SK-N-SH (cell line): Measurements from ENCODE around the gene LMAN2. TPM values are rescaled to one million over a fixed set of nuclear protein-coding genes. Genes with fewer than 3 reads are reported as not detected.
A peak's percentile ranks its signal among the peaks of the same experiment; 100 is the strongest.

Source experiments
- CTCF ChIA-PET: fragments of 300-600, 350-600 bp; formaldehyde crosslinking; extraction: SDS; loops from one replicate; lab custom pipeline; 2021; lab: Yijun Ruan, JAX
- POLR2A ChIA-PET: fragments of 350-600 bp; sonication (Branson Sonifier 250); formaldehyde crosslinking; extraction: SDS; loops from one replicate; lab custom pipeline; 2020; ENCODE audit warnings: antibody characterized with exemption, inconsistent platforms; lab: Yijun Ruan, JAX
- DNase-seq: peaks from one replicate; pipeline ENCODE4 v3.0.0; 2012
- H2AFZ ChIP-seq: fragments of 200-600 bp; sonication (generic); 2 replicates; pipeline ENCODE4 v1.8.1; 2016; ENCODE audit warnings: antibody characterized with exemption, mild to moderate bottlenecking, low read depth
- H3F3A ChIP-seq: fragments of 200-600 bp; sonication (generic); replicated peaks from 2 replicates; pipeline ENCODE3; 2016; ENCODE audit warnings: antibody characterized with exemption, mild to moderate bottlenecking; ENCODE audit not compliant: insufficient read depth
- H3K27ac ChIP-seq, 2 experiments: fragments of 200-500 bp in 1 of 2; fragments of 200-600 bp in 1 of 2; sonication (Bioruptor generic) in 1 of 2; sonication (generic), shearing (Covaris generic) in 1 of 2; 2 replicates each; pipeline versions ENCODE4 v1.5.1 to v1.6.1; 2014 to 2016; ENCODE audit warnings: low read depth in 2 of 2, inconsistent platforms in 1 of 2, low read length in 1 of 2, mild to moderate bottlenecking in 1 of 2, mixed read lengths in 1 of 2
- H3K27me3 ChIP-seq: fragments of 200-600 bp; sonication (generic), shearing (Covaris generic); 2 replicates; pipeline ENCODE4 v1.6.1; 2016; ENCODE audit warnings: mixed run types; ENCODE audit not compliant: insufficient read depth
- H3K36me3 ChIP-seq, 2 experiments: fragments of 200-500 bp in 1 of 2; fragments of 200-600 bp in 1 of 2; sonication (Bioruptor generic) in 1 of 2; sonication (generic) in 1 of 2; replicated peaks in 1 of 2; 2 replicates each; pipeline versions ENCODE3 to v1.5.1; 2014 to 2016; ENCODE audit warnings: low read length in 1 of 2, mild to moderate bottlenecking in 1 of 2; ENCODE audit not compliant: insufficient read depth in 2 of 2, control insufficient read depth in 1 of 2
- H3K4me1 ChIP-seq, 2 experiments: fragments of 200-500 bp in 1 of 2; fragments of 200-600 bp in 1 of 2; sonication (Bioruptor generic) in 1 of 2; sonication (generic), shearing (Covaris generic) in 1 of 2; 2 replicates each; pipeline versions ENCODE4 v1.5.1 to v1.6.1; 2014 to 2016; ENCODE audit warnings: low read depth in 1 of 2, low read length in 1 of 2, mixed run types in 1 of 2; ENCODE audit not compliant: insufficient read depth in 2 of 2, control insufficient read depth in 1 of 2
- H3K4me2 ChIP-seq: fragments of 200-600 bp; sonication (generic), shearing (Covaris generic); 2 replicates; pipeline ENCODE4 v1.6.1; 2017; ENCODE audit warnings: mixed run types
- H3K4me3 ChIP-seq, 2 experiments: fragments of 200-500 bp in 1 of 2; fragments of 200-600 bp in 1 of 2; sonication (Bioruptor generic) in 1 of 2; sonication (generic), shearing (Covaris generic) in 1 of 2; 2 replicates each; pipeline versions ENCODE4 v1.5.1 to v1.8.1; 2014 to 2016; ENCODE audit warnings: low read depth in 2 of 2, inconsistent platforms in 1 of 2, low read length in 1 of 2, mild to moderate bottlenecking in 1 of 2, mixed read lengths in 1 of 2, moderate library complexity in 1 of 2
- H3K79me2 ChIP-seq: fragments of 200-600 bp; sonication (generic); 2 replicates; pipeline ENCODE4 v1.8.1; 2017; ENCODE audit warnings: mild to moderate bottlenecking; ENCODE audit not compliant: insufficient read depth
- H3K9ac ChIP-seq: fragments of 200-600 bp; sonication (generic); 2 replicates; pipeline ENCODE4 v1.6.1; 2017; ENCODE audit warnings: mixed run types
- H3K9me2 ChIP-seq: fragments of 200-600 bp; sonication (generic); 2 replicates; pipeline ENCODE4 v1.6.1; 2017; ENCODE audit warnings: mixed run types
- H3K9me3 ChIP-seq: fragments of 200-600 bp; sonication (generic); 2 replicates; pipeline ENCODE4 v1.6.1; 2017; ENCODE audit warnings: mixed run types, mild to moderate bottlenecking, moderate library complexity
- H4K20me1 ChIP-seq: fragments of 200-600 bp; sonication (generic); 2 replicates; pipeline ENCODE4 v1.6.1; 2017; ENCODE audit warnings: mild to moderate bottlenecking, mixed run types; ENCODE audit not compliant: insufficient read depth
- CHD2 ChIP-seq: fragments of 150-350 bp; IDR thresholded peaks from 2 replicates; pipeline ENCODE4 v1.6.1; 2018; ENCODE audit warnings: low read length; ENCODE audit not compliant: partially characterized antibody
- FOSL2 ChIP-seq: IDR thresholded peaks from 2 replicates; pipeline ENCODE4 v1.4.0; 2012; ENCODE audit warnings: low read depth, mild to moderate bottlenecking, moderate library complexity, borderline replicate concordance
- GATA2 ChIP-seq: sonication (generic); formaldehyde crosslinking; IDR thresholded peaks from 2 replicates; pipeline ENCODE4 v1.5.0; 2020; ENCODE audit warnings: mild to moderate bottlenecking, missing genetic modification reagents
- MEF2A ChIP-seq: IDR thresholded peaks from 2 replicates; pipeline ENCODE4 v1.4.0; 2012; ENCODE audit warnings: low read depth, borderline replicate concordance
- MXI1 ChIP-seq: IDR thresholded peaks from 2 replicates; pipeline ENCODE4 v1.6.1; 2012; ENCODE audit warnings: mild to moderate bottlenecking, low read depth, low read length, improper control_type of control experiment
- NFIC ChIP-seq: IDR thresholded peaks from 2 replicates; pipeline ENCODE4 v1.4.0; 2012; ENCODE audit warnings: borderline replicate concordance
- NRF1 ChIP-seq: IDR thresholded peaks from 2 replicates; pipeline ENCODE4 v1.6.1; 2012; ENCODE audit warnings: low read depth, mild to moderate bottlenecking, low read length
- RAD21 ChIP-seq: IDR thresholded peaks from 2 replicates; pipeline ENCODE4 v1.6.1; 2012; ENCODE audit warnings: mild to moderate bottlenecking, low read length
- RCOR1 ChIP-seq: fragments of 150-350 bp; IDR thresholded peaks from 2 replicates; pipeline ENCODE4 v1.6.1; 2017; ENCODE audit warnings: antibody characterized with exemption, low read length
- RFX5 ChIP-seq: IDR thresholded peaks from 2 replicates; pipeline ENCODE4 v1.6.1; 2012; ENCODE audit warnings: mild to moderate bottlenecking, improper control_type of control experiment, low read length
- RXRA ChIP-seq: IDR thresholded peaks from 2 replicates; pipeline ENCODE4 v1.4.0; 2012; ENCODE audit warnings: low read depth, mild to moderate bottlenecking, borderline replicate concordance
- SIN3A ChIP-seq: IDR thresholded peaks from 2 replicates; pipeline ENCODE4 v1.6.1; 2012; ENCODE audit warnings: low read depth, mild to moderate bottlenecking, low read length, moderate library complexity, borderline replicate concordance
- SMC3 ChIP-seq: IDR thresholded peaks from 2 replicates; pipeline ENCODE4 v1.6.1; 2012; ENCODE audit warnings: low read depth, low read length, improper control_type of control experiment
- TCF12 ChIP-seq: IDR thresholded peaks from 2 replicates; pipeline ENCODE4 v1.4.0; 2012
- TEAD4 ChIP-seq: IDR thresholded peaks from 2 replicates; pipeline ENCODE4 v1.4.0; 2012; ENCODE audit warnings: mild to moderate bottlenecking, borderline replicate concordance; ENCODE audit not compliant: insufficient read depth
- WGBS: methylation state at CpG from one replicate; pipeline ENCODE4 v1.1.6; 2017; ENCODE audit warnings: low lambda C conversion rate; 5-methylcytosine and 5-hydroxymethylcytosine counted together
- polyA plus RNA-seq, 3 experiments: library from polyadenylated mRNA; depleted of rRNA; stranded (reverse); fragments of >200 nt; gene quantifications; 2 replicates each; pipeline ENCODE4 v1.2.3, GENCODE V29; 2012
- TF ChIP-seq, protein P1 (sequence below): IDR thresholded peaks from 2 replicates; pipeline ENCODE4 v1.4.0; 2012; ENCODE audit warnings: low read depth
- TF ChIP-seq, protein P2 (sequence below): IDR thresholded peaks from 2 replicates; pipeline ENCODE4 v1.4.0; 2012; ENCODE audit warnings: low read depth, borderline replicate concordance
- TF ChIP-seq, protein P3 (sequence below): fragments of 200-600 bp; sonication (generic); IDR thresholded peaks from 2 replicates; pipeline ENCODE4 v1.6.1; 2017; ENCODE audit warnings: antibody characterized with exemption, mild to moderate bottlenecking, moderate library complexity
- TF ChIP-seq, protein P4 (sequence below): fragments of 150-350 bp; IDR thresholded peaks from 2 replicates; pipeline ENCODE4 v1.6.1; 2017; ENCODE audit warnings: antibody characterized with exemption, low read length, low read depth, borderline replicate concordance
- TF ChIP-seq, protein P5 (sequence below): IDR thresholded peaks from 2 replicates; pipeline ENCODE4 v1.6.1; 2012; ENCODE audit warnings: mild to moderate bottlenecking, low read depth, low read length, moderate library complexity

LMAN2 gene
- polyA plus RNA-seq, 1 of the 3 experiments (the other 2 are of a cell fraction), result 500 TPM

DNA sequence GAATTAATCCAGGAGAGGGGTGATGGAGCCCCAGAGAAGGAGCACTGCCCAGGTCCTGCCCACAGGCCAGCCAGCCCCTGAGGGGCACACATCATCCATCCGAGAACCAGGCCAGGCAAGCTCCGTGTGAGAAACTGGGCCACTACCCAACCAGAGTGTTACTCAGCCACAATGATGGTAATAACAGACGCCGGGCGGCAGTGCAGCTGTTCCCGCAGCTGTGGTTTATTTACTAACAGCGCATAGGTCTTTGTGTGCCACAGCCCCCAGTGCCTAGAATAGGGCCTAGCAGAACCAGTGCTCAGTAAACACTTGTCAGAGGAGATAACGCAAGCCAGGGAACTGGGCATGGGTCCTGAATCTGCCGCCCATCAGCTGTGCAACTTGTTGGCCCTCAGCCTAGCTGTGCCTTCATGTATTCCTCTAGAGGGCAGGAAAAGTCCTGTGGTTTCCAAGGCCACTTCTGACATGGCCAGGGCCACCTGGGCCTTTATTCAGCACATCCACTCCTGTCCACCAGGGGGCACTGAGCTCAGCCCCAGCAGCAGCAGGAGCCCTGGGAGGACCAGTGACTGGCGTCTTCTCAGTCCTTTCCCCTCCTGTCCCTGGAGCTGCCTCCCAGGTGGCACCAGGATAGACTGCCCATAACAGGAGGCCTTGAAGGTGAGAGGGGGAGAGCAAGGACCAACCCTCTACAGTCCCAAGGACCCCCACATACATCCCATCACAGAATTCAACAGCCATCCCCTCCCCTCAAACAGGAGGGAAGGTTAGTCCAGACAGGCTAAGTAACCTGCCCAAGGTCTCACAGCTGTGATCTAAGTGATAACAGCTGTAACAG, 41.9 kb downstream of the LMAN2 start:
- no peak overlapping the region for H2AFZ ChIP-seq
- no peaks in the 10 kb centered on the region for H3K27me3 ChIP-seq
- no peaks in the 10 kb centered on the region for H3K9me2 ChIP-seq
- peak overlapping the region; percentile 100; the same call in 1 of the 2 replicates for H3K4me2 ChIP-seq
- WGBS, result 79% methylated on average over 6 of the region's 10 CpGs
- no peak overlapping the region for H3K9ac ChIP-seq
- H3K4me1 ChIP-seq, result peaks cover 4 to 36% of the 10 kb centered on the region in 2 experiments; a peak in 1 of 4 replicates
- CTCF ChIA-PET, result interaction anchor here (0.6 to 4.3 kb wide), 43 partner anchors 9 to 652 kb away, joined by 3 to 39 read pairs (median 4); partner anchors contain the start of genes DDX41 and LMAN2
- H3K27ac ChIP-seq, result no peak overlapping the region; a peak in 1 of 4 replicates
- DNase-seq, result peak; percentile 83
- POLR2A ChIA-PET, result interaction anchor here (0.7 kb wide), 1 partner anchor 196 kb away, joined by 4 read pairs; no protein-coding TSS in a partner anchor
- peak overlapping the region in 1 of 2 experiments; percentile 34; a peak in 1 of 4 replicates for H3K4me3 ChIP-seq
- H3F3A ChIP-seq, result peaks cover 18% of the 10 kb centered on the region
- H3K79me2 ChIP-seq, result peaks cover 70% of the 10 kb centered on the region
- TF ChIP-seq TCF12 (no peak), NRF1 (no peak), SIN3A (peak; percentile 53; the same call in 1 of the 2 replicates), RCOR1 (0 out of 2 replicates have a peak, but pooled peaks have one; percentile 12), MXI1 (no peak), CHD2 (peak; percentile 22), RFX5 (no peak), TEAD4 (no peak), RXRA (no peak), GATA2 (CRISPR knock-in tag) (no peak), SMC3 (peak; percentile 54), MEF2A (no peak), RAD21 (peak; percentile 60), FOSL2 (no peak), NFIC (no peak)
- TF ChIP-seq, protein P1, sequence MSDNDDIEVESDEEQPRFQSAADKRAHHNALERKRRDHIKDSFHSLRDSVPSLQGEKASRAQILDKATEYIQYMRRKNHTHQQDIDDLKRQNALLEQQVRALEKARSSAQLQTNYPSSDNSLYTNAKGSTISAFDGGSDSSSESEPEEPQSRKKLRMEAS, result no peak
- TF ChIP-seq, protein P2, sequence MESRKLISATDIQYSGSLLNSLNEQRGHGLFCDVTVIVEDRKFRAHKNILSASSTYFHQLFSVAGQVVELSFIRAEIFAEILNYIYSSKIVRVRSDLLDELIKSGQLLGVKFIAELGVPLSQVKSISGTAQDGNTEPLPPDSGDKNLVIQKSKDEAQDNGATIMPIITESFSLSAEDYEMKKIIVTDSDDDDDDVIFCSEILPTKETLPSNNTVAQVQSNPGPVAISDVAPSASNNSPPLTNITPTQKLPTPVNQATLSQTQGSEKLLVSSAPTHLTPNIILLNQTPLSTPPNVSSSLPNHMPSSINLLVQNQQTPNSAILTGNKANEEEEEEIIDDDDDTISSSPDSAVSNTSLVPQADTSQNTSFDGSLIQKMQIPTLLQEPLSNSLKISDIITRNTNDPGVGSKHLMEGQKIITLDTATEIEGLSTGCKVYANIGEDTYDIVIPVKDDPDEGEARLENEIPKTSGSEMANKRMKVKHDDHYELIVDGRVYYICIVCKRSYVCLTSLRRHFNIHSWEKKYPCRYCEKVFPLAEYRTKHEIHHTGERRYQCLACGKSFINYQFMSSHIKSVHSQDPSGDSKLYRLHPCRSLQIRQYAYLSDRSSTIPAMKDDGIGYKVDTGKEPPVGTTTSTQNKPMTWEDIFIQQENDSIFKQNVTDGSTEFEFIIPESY, result no peak
- TF ChIP-seq, protein P3, sequence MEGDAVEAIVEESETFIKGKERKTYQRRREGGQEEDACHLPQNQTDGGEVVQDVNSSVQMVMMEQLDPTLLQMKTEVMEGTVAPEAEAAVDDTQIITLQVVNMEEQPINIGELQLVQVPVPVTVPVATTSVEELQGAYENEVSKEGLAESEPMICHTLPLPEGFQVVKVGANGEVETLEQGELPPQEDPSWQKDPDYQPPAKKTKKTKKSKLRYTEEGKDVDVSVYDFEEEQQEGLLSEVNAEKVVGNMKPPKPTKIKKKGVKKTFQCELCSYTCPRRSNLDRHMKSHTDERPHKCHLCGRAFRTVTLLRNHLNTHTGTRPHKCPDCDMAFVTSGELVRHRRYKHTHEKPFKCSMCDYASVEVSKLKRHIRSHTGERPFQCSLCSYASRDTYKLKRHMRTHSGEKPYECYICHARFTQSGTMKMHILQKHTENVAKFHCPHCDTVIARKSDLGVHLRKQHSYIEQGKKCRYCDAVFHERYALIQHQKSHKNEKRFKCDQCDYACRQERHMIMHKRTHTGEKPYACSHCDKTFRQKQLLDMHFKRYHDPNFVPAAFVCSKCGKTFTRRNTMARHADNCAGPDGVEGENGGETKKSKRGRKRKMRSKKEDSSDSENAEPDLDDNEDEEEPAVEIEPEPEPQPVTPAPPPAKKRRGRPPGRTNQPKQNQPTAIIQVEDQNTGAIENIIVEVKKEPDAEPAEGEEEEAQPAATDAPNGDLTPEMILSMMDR, result peak; percentile 86
- TF ChIP-seq, protein P4, sequence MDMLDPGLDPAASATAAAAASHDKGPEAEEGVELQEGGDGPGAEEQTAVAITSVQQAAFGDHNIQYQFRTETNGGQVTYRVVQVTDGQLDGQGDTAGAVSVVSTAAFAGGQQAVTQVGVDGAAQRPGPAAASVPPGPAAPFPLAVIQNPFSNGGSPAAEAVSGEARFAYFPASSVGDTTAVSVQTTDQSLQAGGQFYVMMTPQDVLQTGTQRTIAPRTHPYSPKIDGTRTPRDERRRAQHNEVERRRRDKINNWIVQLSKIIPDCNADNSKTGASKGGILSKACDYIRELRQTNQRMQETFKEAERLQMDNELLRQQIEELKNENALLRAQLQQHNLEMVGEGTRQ, result no peak
- TF ChIP-seq, protein P5, sequence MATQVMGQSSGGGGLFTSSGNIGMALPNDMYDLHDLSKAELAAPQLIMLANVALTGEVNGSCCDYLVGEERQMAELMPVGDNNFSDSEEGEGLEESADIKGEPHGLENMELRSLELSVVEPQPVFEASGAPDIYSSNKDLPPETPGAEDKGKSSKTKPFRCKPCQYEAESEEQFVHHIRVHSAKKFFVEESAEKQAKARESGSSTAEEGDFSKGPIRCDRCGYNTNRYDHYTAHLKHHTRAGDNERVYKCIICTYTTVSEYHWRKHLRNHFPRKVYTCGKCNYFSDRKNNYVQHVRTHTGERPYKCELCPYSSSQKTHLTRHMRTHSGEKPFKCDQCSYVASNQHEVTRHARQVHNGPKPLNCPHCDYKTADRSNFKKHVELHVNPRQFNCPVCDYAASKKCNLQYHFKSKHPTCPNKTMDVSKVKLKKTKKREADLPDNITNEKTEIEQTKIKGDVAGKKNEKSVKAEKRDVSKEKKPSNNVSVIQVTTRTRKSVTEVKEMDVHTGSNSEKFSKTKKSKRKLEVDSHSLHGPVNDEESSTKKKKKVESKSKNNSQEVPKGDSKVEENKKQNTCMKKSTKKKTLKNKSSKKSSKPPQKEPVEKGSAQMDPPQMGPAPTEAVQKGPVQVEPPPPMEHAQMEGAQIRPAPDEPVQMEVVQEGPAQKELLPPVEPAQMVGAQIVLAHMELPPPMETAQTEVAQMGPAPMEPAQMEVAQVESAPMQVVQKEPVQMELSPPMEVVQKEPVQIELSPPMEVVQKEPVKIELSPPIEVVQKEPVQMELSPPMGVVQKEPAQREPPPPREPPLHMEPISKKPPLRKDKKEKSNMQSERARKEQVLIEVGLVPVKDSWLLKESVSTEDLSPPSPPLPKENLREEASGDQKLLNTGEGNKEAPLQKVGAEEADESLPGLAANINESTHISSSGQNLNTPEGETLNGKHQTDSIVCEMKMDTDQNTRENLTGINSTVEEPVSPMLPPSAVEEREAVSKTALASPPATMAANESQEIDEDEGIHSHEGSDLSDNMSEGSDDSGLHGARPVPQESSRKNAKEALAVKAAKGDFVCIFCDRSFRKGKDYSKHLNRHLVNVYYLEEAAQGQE, result no peak
- no peaks in the 10 kb centered on the region for H3K9me3 ChIP-seq
- H3K36me3 ChIP-seq, result peaks cover 19 to 24% of the 10 kb centered on the region in 2 experiments
- peaks cover 35% of the 10 kb centered on the region for H4K20me1 ChIP-seq
